ENCODE data around the gene TNNT2. TPM values are rescaled to one million over a fixed set of nuclear protein-coding genes. Genes with fewer than 3 reads are reported as not detected.

TNNT2 gene
- total and polyA plus RNA-seq, 2 of the 4 experiments (the other 2 are of a cell fraction) = 0.18 to 1.2 TPM

DNA sequence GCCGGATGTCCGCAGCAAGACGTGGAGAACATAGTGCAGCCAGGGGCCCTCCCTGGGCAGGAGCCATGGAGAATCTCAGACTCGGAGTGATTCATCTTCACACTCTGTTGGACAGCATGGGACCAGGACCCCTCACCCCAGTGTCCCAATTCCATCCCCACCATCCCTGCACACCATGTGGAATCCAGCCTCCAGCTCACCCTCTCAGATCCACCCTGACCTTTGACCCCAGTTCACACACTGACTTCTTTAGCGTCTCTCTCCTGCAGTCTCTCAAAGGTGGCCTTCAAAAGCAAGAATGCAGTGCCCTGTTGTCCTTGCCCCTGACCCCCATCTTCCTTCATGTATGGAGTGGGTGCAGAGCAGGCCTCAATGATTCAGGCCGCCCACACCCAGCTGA, 46.2 kb upstream of the TNNT2 start:
- Histone ChIP-seq H2BK5ac (ENCODE audit: low read depth, low read length, poor library complexity, severe bottlenecking) (no peak overlapping the region), H3K79me1 (ENCODE audit: low read depth in 1 of 2, low read length in 2 of 2) (no peaks in the 10 kb centered on the region), H2BK120ac (ENCODE audit: low read depth, low read length) (no peak overlapping the region), H4K8ac (ENCODE audit: low read depth in 2 of 2, low read length in 2 of 2) (no peak overlapping the region), H3K14ac (replicated peaks; ENCODE audit: low read depth, low read length) (no peak overlapping the region), H3K27ac (ENCODE audit: insufficient read depth, low read length) (no peak overlapping the region), H3K9ac (ENCODE audit: low read depth, low read length) (no peak overlapping the region), H4K91ac (ENCODE audit: insufficient read depth, low read depth, low read length) (no peak overlapping the region), H2BK20ac (ENCODE audit: low read depth, low read length) (no peak overlapping the region), H2AFZ (replicated peaks; ENCODE audit: low read length, poor library complexity) (no peak overlapping the region), H3K4me3 (ENCODE audit: insufficient read depth, low read depth, low read length) (no peak overlapping the region), H3K36me3 (ENCODE audit: control insufficient read depth, insufficient read depth, low read length) (no peaks in the 10 kb centered on the region), H3K4me1 (ENCODE audit: control insufficient read depth, insufficient read depth, low read length) (no peaks in the 10 kb centered on the region), H3K56ac (ENCODE audit: extremely low read depth, insufficient read depth, low read length) (no peak overlapping the region), H3K9me1 (ENCODE audit: insufficient read depth, low read length) (no peaks in the 10 kb centered on the region; the same call in 1 of the 2 replicates), H3K4me2 (ENCODE audit: low read depth, low read length) (no peak overlapping the region), H4K20me1 (ENCODE audit: insufficient read depth, low read length) (no peaks in the 10 kb centered on the region), H2AK5ac (ENCODE audit: low read depth, low read length) (no peak overlapping the region), H3K23ac (ENCODE audit: low read depth, low read length) (no peak overlapping the region), H4K5ac (ENCODE audit: low read depth, low read length) (no peak overlapping the region), H3K18ac (ENCODE audit: low read depth, low read length) (no peak overlapping the region), H3K27me3 (ENCODE audit: control insufficient read depth, insufficient read depth, low read length) (peaks cover 34% of the 10 kb centered on the region), H2AK9ac (replicated peaks; ENCODE audit: low read depth, low read length, poor library complexity) (no peak overlapping the region), H2BK15ac (ENCODE audit: low read depth, low read length) (no peak overlapping the region), H3K9me3 (ENCODE audit: control insufficient read depth, insufficient read depth, low read length) (peaks cover 5% of the 10 kb centered on the region), H3K4ac (ENCODE audit: low read depth, low read length) (no peak overlapping the region)
- no peak for DNase-seq
- ChIA-PET POLR2A (ENCODE audit: unreplicated experiment) (no interaction called here), CTCF (no interaction called here)
- dilution Hi-C loops (cut with HindIII; ENCODE audit: low sequenced_read_pairs, unreplicated experiment) (no loop called here), in situ Hi-C loops (cut with MboI; ENCODE audit: low sequenced_read_pairs) (no loop called here), intact Hi-C loops (cut with micrococcal nuclease) (no loop called here)
- ATAC-seq (ENCODE audit: low read depth) = no peak
- no TSS peak for BruUV-seq (replicated peaks)
- WGBS, 2 experiments (ENCODE audit: extremely low coverage in 2 of 2, insufficient read length in 1 of 2) = 100% methylated on average over 1 of the region's 6 CpGs; no CpG with 5 or more reads in 1 of the 2 experiments
- no peak for TF ChIP-seq SMC3 (IDR thresholded peaks at IDR 0.05; ENCODE audit: low read depth, low read length)
- TF ChIP-seq, protein P1, sequence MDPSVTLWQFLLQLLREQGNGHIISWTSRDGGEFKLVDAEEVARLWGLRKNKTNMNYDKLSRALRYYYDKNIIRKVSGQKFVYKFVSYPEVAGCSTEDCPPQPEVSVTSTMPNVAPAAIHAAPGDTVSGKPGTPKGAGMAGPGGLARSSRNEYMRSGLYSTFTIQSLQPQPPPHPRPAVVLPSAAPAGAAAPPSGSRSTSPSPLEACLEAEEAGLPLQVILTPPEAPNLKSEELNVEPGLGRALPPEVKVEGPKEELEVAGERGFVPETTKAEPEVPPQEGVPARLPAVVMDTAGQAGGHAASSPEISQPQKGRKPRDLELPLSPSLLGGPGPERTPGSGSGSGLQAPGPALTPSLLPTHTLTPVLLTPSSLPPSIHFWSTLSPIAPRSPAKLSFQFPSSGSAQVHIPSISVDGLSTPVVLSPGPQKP (IDR thresholded peaks at IDR 0.05; ENCODE audit: borderline replicate concordance, low read depth, low read length) = no peak
- no peak for TF ChIP-seq POLR2A (IDR thresholded peaks at IDR 0.05; ENCODE audit: low read depth, low read length)
- no peak for TF ChIP-seq FOS (IDR thresholded peaks at IDR 0.05; ENCODE audit: low read depth, low read length)
- no peak for TF ChIP-seq MAZ (IDR thresholded peaks at IDR 0.05; ENCODE audit: borderline replicate concordance, low read depth, low read length)
- TF ChIP-seq BHLHE40 (IDR thresholded peaks at IDR 0.05; ENCODE audit: low read depth, low read length) = no peak
- TF ChIP-seq, protein P2, sequence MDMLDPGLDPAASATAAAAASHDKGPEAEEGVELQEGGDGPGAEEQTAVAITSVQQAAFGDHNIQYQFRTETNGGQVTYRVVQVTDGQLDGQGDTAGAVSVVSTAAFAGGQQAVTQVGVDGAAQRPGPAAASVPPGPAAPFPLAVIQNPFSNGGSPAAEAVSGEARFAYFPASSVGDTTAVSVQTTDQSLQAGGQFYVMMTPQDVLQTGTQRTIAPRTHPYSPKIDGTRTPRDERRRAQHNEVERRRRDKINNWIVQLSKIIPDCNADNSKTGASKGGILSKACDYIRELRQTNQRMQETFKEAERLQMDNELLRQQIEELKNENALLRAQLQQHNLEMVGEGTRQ (IDR thresholded peaks at IDR 0.05; ENCODE audit: low read depth, low read length) = no peak
- no peak for TF ChIP-seq NFE2L2 (IDR thresholded peaks at IDR 0.05; ENCODE audit: low read depth, low read length)
- TF ChIP-seq CEBPB (IDR thresholded peaks at IDR 0.05; ENCODE audit: low read depth, low read length) = no peak
- TF ChIP-seq MXI1 (IDR thresholded peaks at IDR 0.05; ENCODE audit: borderline replicate concordance, low read depth, low read length) = no peak
- TF ChIP-seq RCOR1 (IDR thresholded peaks at IDR 0.05; ENCODE audit: insufficient replicate concordance, low read length) = no peak
- TF ChIP-seq CHD1 (IDR thresholded peaks at IDR 0.05; ENCODE audit: low read depth, low read length) = no peak
- TF ChIP-seq, protein P3, sequence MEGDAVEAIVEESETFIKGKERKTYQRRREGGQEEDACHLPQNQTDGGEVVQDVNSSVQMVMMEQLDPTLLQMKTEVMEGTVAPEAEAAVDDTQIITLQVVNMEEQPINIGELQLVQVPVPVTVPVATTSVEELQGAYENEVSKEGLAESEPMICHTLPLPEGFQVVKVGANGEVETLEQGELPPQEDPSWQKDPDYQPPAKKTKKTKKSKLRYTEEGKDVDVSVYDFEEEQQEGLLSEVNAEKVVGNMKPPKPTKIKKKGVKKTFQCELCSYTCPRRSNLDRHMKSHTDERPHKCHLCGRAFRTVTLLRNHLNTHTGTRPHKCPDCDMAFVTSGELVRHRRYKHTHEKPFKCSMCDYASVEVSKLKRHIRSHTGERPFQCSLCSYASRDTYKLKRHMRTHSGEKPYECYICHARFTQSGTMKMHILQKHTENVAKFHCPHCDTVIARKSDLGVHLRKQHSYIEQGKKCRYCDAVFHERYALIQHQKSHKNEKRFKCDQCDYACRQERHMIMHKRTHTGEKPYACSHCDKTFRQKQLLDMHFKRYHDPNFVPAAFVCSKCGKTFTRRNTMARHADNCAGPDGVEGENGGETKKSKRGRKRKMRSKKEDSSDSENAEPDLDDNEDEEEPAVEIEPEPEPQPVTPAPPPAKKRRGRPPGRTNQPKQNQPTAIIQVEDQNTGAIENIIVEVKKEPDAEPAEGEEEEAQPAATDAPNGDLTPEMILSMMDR (conservative IDR thresholded peaks at IDR 0.05; ENCODE audit: low read depth, low read length) = no peak

Measured in IMR-90 (cell line).